A673 (cell line): Measurements from ENCODE around the gene ADGRG1.
"Not testable (repeated sequence)": the region's sequence is repeated elsewhere in the genome, so short reads cannot be mapped to it uniquely, and the experiment has no call there.

Experiments
- EZH2 ChIP-seq: fragments of 200-600 bp; sonication (generic); IDR thresholded peaks from 2 replicates; pipeline ENCODE4 v1.6.1; 2017; ENCODE audit warnings: borderline replicate concordance, low read depth, mild to moderate bottlenecking, mixed read lengths, antibody characterized with exemption, low read length; ENCODE audit not compliant: poor library complexity, severe bottlenecking
- TF ChIP-seq, protein P1 (sequence below): fragments of 300-800, 200-600 bp; sonication (generic); conservative IDR thresholded peaks from 2 replicates; pipeline ENCODE4 v1.5.1; 2017; ENCODE audit warnings: low read depth, mild to moderate bottlenecking, antibody characterized with exemption, low read length, moderate library complexity, mixed read lengths

GRCh38 chr16:57712569-57712968 lies 84.1 kb downstream of the ADGRG1 start:
- TF ChIP-seq, protein P1, sequence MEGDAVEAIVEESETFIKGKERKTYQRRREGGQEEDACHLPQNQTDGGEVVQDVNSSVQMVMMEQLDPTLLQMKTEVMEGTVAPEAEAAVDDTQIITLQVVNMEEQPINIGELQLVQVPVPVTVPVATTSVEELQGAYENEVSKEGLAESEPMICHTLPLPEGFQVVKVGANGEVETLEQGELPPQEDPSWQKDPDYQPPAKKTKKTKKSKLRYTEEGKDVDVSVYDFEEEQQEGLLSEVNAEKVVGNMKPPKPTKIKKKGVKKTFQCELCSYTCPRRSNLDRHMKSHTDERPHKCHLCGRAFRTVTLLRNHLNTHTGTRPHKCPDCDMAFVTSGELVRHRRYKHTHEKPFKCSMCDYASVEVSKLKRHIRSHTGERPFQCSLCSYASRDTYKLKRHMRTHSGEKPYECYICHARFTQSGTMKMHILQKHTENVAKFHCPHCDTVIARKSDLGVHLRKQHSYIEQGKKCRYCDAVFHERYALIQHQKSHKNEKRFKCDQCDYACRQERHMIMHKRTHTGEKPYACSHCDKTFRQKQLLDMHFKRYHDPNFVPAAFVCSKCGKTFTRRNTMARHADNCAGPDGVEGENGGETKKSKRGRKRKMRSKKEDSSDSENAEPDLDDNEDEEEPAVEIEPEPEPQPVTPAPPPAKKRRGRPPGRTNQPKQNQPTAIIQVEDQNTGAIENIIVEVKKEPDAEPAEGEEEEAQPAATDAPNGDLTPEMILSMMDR, result not testable (repeated sequence)
- TF ChIP-seq EZH2, result not testable (repeated sequence)
